Activated CD8-positive, alpha-beta T cell treated with anti-CD3 and anti-CD28 coated beads for 36 hours (primary cell): Measurements from ENCODE around the gene TFAP2B. TPM values are rescaled to one million over a fixed set of nuclear protein-coding genes. Genes with fewer than 3 reads are reported as not detected.

ENCODE experiments used
- ATAC-seq: fragments of 200-7000 bp; cut with Tn5 transposase; one replicate; pipeline ENCODE4 v1.10.0; 2021; ENCODE audit warnings: mild to moderate bottlenecking, moderate library complexity
- CTCF ChIA-PET: fragments of 350-600 bp; sonication (Branson Sonifier 250); formaldehyde crosslinking; loops from one replicate; lab custom pipeline; 2021; ENCODE audit warnings: antibody characterized with exemption; lab: Charles Lee
- POLR2A ChIA-PET: fragments of 350-600 bp; sonication (Branson Sonifier 250); formaldehyde crosslinking; loops from one replicate; lab custom pipeline; 2021; ENCODE audit warnings: antibody characterized with exemption; lab: Charles Lee
- DNase-seq: peaks from one replicate; pipeline ENCODE4 v3.0.0-alpha.2; 2020
- H3K27ac Mint-ChIP-seq: one replicate; pipeline ENCODE4 v1.8.0; 2021; ENCODE audit warnings: mild to moderate bottlenecking, mixed read lengths
- H3K27me3 Mint-ChIP-seq: one replicate; pipeline ENCODE4 v1.8.0; 2021; ENCODE audit warnings: mixed read lengths
- H3K36me3 Mint-ChIP-seq: one replicate; pipeline ENCODE4 v1.8.0; 2021; ENCODE audit warnings: low read depth, mixed read lengths
- H3K4me1 Mint-ChIP-seq: one replicate; pipeline ENCODE4 v1.8.0; 2021; ENCODE audit warnings: low read depth, mixed read lengths
- H3K4me3 Mint-ChIP-seq: one replicate; pipeline ENCODE4 v1.8.0; 2021; ENCODE audit warnings: mild to moderate bottlenecking, moderate library complexity, mixed read lengths
- H3K9me3 Mint-ChIP-seq: one replicate; pipeline ENCODE4 v1.8.0; 2021; ENCODE audit warnings: mixed read lengths
- intact Hi-C: fragments of 100-400 bp; cut with micrococcal nuclease; formaldehyde crosslinking; loops from one replicate; pipeline ENCODE4 v1.10.0; 2022
- total RNA-seq, 2 experiments: library from RNA; stranded (reverse); gene quantifications; one replicate each; pipeline ENCODE4 v1.2.3, GENCODE V29; 2021
- TF ChIP-seq, protein P1 (sequence below): fragments of 200-600 bp; IDR thresholded peaks from one replicate; pipeline ENCODE4 v1.8.0; 2022; ENCODE audit warnings: antibody characterized with exemption, mild to moderate bottlenecking

TFAP2B gene
- total RNA-seq, 2 experiments from 2014 or later = not detected

DNA sequence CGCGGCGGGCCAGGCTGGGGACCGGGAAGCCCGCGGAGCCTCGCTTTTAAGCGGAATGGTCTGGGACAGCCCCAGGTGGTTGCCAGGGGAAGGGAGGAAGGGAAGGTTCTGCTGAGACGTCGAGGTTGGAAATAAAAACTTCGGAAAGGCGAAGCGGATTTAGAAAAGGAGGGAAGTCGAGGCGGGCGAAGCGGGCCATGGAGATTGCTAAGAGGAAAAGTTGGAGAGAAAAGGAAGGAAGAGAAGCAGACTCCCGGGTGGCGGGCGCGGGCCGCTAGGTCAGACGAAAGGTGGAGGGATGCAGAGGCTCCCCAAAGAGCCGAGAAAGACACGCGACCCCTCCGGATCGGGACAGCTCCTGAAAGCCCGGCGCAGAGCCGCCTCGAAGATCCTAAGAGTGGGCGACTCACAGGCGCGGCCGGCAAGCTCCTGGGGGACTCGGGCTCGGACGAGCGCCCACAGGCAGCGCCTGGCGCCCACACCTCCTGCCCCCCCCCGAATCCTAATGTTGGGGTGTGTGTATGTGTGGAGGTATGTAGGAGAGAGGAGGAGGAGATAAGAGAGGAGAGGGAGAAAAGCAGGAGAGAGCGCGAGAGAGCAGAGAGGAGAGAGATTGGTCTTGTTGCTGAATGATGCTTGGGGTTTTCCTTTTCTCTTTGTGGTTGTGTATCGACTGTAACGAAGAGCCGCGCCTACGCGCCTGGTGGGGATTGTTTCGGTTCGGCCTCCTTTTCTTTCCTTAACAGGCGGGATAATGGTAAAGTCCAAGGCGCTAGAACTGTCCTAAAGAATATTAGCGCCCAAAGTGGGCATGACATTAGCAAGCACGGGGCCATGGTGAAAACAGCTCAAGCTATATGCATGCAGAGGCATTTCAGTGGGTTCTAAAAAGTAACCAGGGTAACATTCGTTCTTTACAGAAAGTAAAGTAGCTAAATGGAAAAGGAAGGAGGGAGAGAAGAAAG is 1.5 kb downstream of the TFAP2B start:
- Mint-ChIP-seq H3K27me3 (peaks cover 79% of the 10 kb centered on the region), H3K4me1 (peaks cover 12% of the 10 kb centered on the region), H3K27ac (no peak overlapping the region), H3K36me3 (no peaks in the 10 kb centered on the region), H3K4me3 (no peak overlapping the region), H3K9me3 (no peaks in the 10 kb centered on the region)
- no peak for ATAC-seq
- DNase-seq = no peak
- intact Hi-C loops = loop anchor here (5.0 to 10.0 kb wide), 3 partner anchors 95 to 1205 kb away; no protein-coding TSS in a partner anchor
- ChIA-PET POLR2A (no interaction called here), CTCF (interaction anchor here (1.3 kb wide), 1 partner anchor 1140 kb away, joined by 4 read pairs; no protein-coding TSS in a partner anchor)
- TF ChIP-seq, protein P1, sequence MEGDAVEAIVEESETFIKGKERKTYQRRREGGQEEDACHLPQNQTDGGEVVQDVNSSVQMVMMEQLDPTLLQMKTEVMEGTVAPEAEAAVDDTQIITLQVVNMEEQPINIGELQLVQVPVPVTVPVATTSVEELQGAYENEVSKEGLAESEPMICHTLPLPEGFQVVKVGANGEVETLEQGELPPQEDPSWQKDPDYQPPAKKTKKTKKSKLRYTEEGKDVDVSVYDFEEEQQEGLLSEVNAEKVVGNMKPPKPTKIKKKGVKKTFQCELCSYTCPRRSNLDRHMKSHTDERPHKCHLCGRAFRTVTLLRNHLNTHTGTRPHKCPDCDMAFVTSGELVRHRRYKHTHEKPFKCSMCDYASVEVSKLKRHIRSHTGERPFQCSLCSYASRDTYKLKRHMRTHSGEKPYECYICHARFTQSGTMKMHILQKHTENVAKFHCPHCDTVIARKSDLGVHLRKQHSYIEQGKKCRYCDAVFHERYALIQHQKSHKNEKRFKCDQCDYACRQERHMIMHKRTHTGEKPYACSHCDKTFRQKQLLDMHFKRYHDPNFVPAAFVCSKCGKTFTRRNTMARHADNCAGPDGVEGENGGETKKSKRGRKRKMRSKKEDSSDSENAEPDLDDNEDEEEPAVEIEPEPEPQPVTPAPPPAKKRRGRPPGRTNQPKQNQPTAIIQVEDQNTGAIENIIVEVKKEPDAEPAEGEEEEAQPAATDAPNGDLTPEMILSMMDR = no peak

DNA sequence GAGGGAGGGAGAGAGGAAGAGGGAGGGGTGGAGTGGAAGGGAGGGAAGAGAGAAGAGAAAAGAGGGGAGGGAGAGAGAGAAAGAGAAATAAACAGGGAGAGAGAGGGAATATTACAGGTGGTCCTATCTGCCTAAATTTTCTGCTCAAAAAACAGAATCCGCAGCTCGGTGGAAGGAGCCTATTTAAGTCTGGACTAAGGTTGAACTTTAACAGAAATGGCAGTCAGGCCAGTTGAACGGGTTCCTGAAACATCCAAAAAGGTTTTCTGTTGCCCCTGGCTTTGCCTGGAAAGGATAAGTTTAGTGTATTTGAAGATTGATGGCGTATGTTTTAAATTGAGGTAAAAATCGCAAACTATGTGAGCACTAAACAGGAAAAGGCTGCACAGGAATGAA is 2.2 kb downstream of the TFAP2B start:
- Mint-ChIP-seq H3K36me3 (no peaks in the 10 kb centered on the region), H3K9me3 (no peaks in the 10 kb centered on the region), H3K4me3 (no peak overlapping the region), H3K27ac (no peak overlapping the region), H3K4me1 (peaks cover 9% of the 10 kb centered on the region), H3K27me3 (peaks cover 81% of the 10 kb centered on the region)
- ChIA-PET POLR2A (no interaction called here), CTCF (interaction anchor here (1.3 kb wide), 1 partner anchor 1139 kb away, joined by 4 read pairs; no protein-coding TSS in a partner anchor)
- intact Hi-C loops = no loop called here
- TF ChIP-seq, protein P1 = no peak
- no peak for ATAC-seq
- DNase-seq = no peak

GRCh38 chr6:50821441-50822077 is 2.9 kb downstream of the TFAP2B start:
- no peaks in the 10 kb centered on the region for H3K9me3 Mint-ChIP-seq
- no peak overlapping the region for H3K4me3 Mint-ChIP-seq
- H3K27me3 Mint-ChIP-seq = peaks cover 84% of the 10 kb centered on the region

DNA sequence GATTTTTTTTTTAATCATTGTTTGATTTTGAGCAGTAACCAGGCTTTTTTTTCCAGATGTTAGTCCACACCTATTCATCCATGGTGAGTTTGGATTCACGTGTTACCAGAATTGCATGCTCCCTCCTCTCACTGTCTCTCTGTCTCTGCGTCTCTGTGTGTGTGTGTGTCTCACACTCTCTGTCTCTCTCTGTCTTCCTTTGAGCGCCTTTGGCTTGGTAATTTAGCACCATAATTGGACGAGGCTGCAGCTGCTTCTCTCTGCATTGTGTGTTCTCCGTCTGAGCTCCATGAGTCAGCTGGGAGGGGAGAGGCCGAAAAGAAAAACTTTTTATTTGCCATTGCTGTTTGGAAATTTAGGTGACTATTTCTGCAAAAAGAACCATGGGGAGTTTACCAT is 3.4 kb downstream of the TFAP2B start:
- DNase-seq (no peak), ATAC-seq (no peak)
- H3K4me1 Mint-ChIP-seq = peaks cover 9% of the 10 kb centered on the region
- TF ChIP-seq, protein P1 = no peak
- H3K36me3 Mint-ChIP-seq = no peaks in the 10 kb centered on the region
- H3K27ac Mint-ChIP-seq = no peak overlapping the region
- H3K4me3 Mint-ChIP-seq = no peak overlapping the region
- CTCF ChIA-PET = no interaction called here
- H3K27me3 Mint-ChIP-seq = peaks cover 86% of the 10 kb centered on the region
- POLR2A ChIA-PET = interaction anchor here (0.6 kb wide), 1 partner anchor 1015 kb away, joined by 3 read pairs; no protein-coding TSS in a partner anchor
- intact Hi-C loops = no loop called here
- no peaks in the 10 kb centered on the region for H3K9me3 Mint-ChIP-seq

More at GRCh38 chr6:50821441-50822077, 2.9 kb downstream of the TFAP2B start:
- peaks cover 9% of the 10 kb centered on the region for H3K4me1 Mint-ChIP-seq
- intact Hi-C loops = no loop called here
- TF ChIP-seq, protein P1 = no peak
- no peaks in the 10 kb centered on the region for H3K36me3 Mint-ChIP-seq
- POLR2A ChIA-PET = interaction anchor here (0.6 kb wide), 1 partner anchor 1016 kb away, joined by 3 read pairs; no protein-coding TSS in a partner anchor
- no peak overlapping the region for H3K27ac Mint-ChIP-seq
- CTCF ChIA-PET = no interaction called here
- DNase-seq (no peak), ATAC-seq (no peak)
